Stimulated activated CD8-positive, alpha-beta memory T cell treated with anti-CD3 and anti-CD28 coated beads, Interleukin-7, amount 100 ng/mL, for 48 hours (primary cell): ENCODE results near the gene CACNA1I.
A peak's percentile ranks its signal among the peaks of the same experiment; 100 is the strongest.

Experiments
- DNase-seq, 2 donors: peaks; one replicate each; pipeline ENCODE4 v3.0.0-alpha.2; 2020; ENCODE audit warnings: low read depth in 1 of 2; ENCODE audit errors: extremely low read depth in 1 of 2

The CACNA1I gene

GRCh38 chr22:39567135-39567946 is 3.2 kb upstream of the CACNA1I start:
- DNase-seq, result peak in 1 of 2 donors; percentile 4

GRCh38 chr22:39568278-39568981 is 2.1 kb upstream of the CACNA1I start:
- no peak for DNase-seq

- DNase-seq, result no peak
These were observed 1.5 kb upstream of the CACNA1I start for GRCh38 chr22:39569066-39569465.

- DNase-seq, result no peak
These were observed 327 bp upstream of the CACNA1I start for GRCh38 chr22:39570226-39570625.

- DNase-seq, result no peak
These were observed 985 bp downstream of the CACNA1I start for GRCh38 chr22:39571538-39571937.

GRCh38 chr22:39574779-39575551 is 4.4 kb downstream of the CACNA1I start:
- no peak for DNase-seq

GRCh38 chr22:39575552-39575825 is 4.9 kb downstream of the CACNA1I start:
- no peak for DNase-seq

- DNase-seq, result no peak
These were observed 5.5 kb downstream of the CACNA1I start for GRCh38 chr22:39576027-39576426.

GRCh38 chr22:39577366-39577765 is 6.8 kb downstream of the CACNA1I start:
- no peak for DNase-seq

- no peak for DNase-seq
These were observed 7.3 kb downstream of the CACNA1I start for GRCh38 chr22:39577900-39578299.

GRCh38 chr22:39580006-39580441 is 9.5 kb downstream of the CACNA1I start:
- no peak for DNase-seq

- DNase-seq, result no peak
These were observed 10.2 kb downstream of the CACNA1I start for GRCh38 chr22:39580795-39581194.

GRCh38 chr22:39581303-39581702 is 10.8 kb downstream of the CACNA1I start:
- no peak for DNase-seq

GRCh38 chr22:39583066-39583667 is 12.6 kb downstream of the CACNA1I start:
- no peak for DNase-seq

- DNase-seq, result no peak
These were observed 19.3 kb downstream of the CACNA1I start for GRCh38 chr22:39589875-39590274.

- no peak for DNase-seq
These were observed 21.8 kb downstream of the CACNA1I start for GRCh38 chr22:39592081-39593065.

- DNase-seq, result no peak
These were observed 22.7 kb downstream of the CACNA1I start for GRCh38 chr22:39593066-39593930.

- no peak for DNase-seq
These were observed 23.4 kb downstream of the CACNA1I start for GRCh38 chr22:39593931-39594285.

- no peak for DNase-seq
These were observed 23.9 kb downstream of the CACNA1I start for GRCh38 chr22:39594411-39594810.
